Endothelial cell of umbilical vein (primary cell): ENCODE results near the gene AGAP2. TPM values are rescaled to one million over a fixed set of nuclear protein-coding genes. Genes with fewer than 3 reads are reported as not detected.

Experiments
- BruUV-seq: library from RNA; stranded (reverse); fragments of 400-500 nt; replicated peaks from 2 replicates; lab custom pipeline; 2021; lab: Mats Ljungman, UMichigan
- CTCF ChIA-PET: fragments of 300-600, 350-600 bp; sonication (Branson Sonifier 250); formaldehyde crosslinking; loops from one replicate; lab custom pipeline; 2021; ENCODE audit warnings: antibody characterized with exemption, inconsistent platforms; lab: Charles Lee
- POLR2A ChIA-PET: fragments of 300-600, 350-600 bp; sonication (Branson Sonifier 250); formaldehyde crosslinking; loops from one replicate; lab custom pipeline; 2021; ENCODE audit warnings: antibody characterized with exemption, inconsistent platforms; lab: Charles Lee
- DNase-seq: peaks from one replicate; pipeline ENCODE4 v3.0.0-alpha.2; 2011; ENCODE audit warnings: low read depth, low spot score
- FAIRE-seq: peaks from 2 replicates; lab custom pipeline; 2011; peaks lifted over from hg19 to GRCh38; lab: Jason Lieb, UNC
- H2AFZ ChIP-seq: 2 replicates; pipeline ENCODE4 v1.6.0; 2012; ENCODE audit warnings: low read depth, low read length, control low read depth, inconsistent platforms
- H3K27ac ChIP-seq: 2 replicates; pipeline ENCODE4 v1.5.1; 2011; ENCODE audit warnings: low read depth, mild to moderate bottlenecking, control low read depth, low read length, moderate library complexity; ENCODE audit not compliant: insufficient read depth
- H3K27me3 ChIP-seq, 2 experiments: 2 replicates each; pipeline versions ENCODE4 v1.6.0 to v1.6.1; 2011; ENCODE audit warnings: low read length in 2 of 2, mixed read lengths in 1 of 2; ENCODE audit not compliant: control insufficient read depth in 2 of 2, insufficient read depth in 2 of 2
- H3K36me3 ChIP-seq, 2 experiments: 2 replicates in 1 of 2; 3 replicates in 1 of 2; pipeline ENCODE4 v1.5.1; 2011; ENCODE audit warnings: low read length in 2 of 2, mild to moderate bottlenecking in 1 of 2, moderate library complexity in 1 of 2; ENCODE audit not compliant: control insufficient read depth in 2 of 2, insufficient read depth in 2 of 2; ENCODE audit errors: extremely low read depth in 1 of 2
- H3K4me1 ChIP-seq: 3 replicates; pipeline ENCODE4 v1.5.1; 2011; ENCODE audit warnings: mild to moderate bottlenecking, low read length; ENCODE audit not compliant: control insufficient read depth, insufficient read depth; ENCODE audit errors: extremely low read depth
- H3K4me2 ChIP-seq: 2 replicates; pipeline ENCODE4 v1.6.1; 2011; ENCODE audit warnings: low read length, control low read depth, mixed read lengths; ENCODE audit not compliant: insufficient read depth
- H3K4me3 ChIP-seq, 3 experiments: fragments of 200-600 bp in 1 of 3; sonication (generic), shearing (Covaris generic) in 1 of 3; replicated peaks in 1 of 3; 2 replicates each; pipeline ENCODE4 v1.5.1; 2011 to 2016; ENCODE audit warnings: control low read depth in 3 of 3, low read length in 3 of 3, mild to moderate bottlenecking in 2 of 3, inconsistent platforms in 1 of 3, low read depth in 1 of 3, moderate library complexity in 1 of 3; ENCODE audit not compliant: insufficient read depth in 1 of 3
- H3K79me2 ChIP-seq: 2 replicates; pipeline ENCODE4 v1.6.0; 2012; ENCODE audit warnings: low read length, inconsistent platforms; ENCODE audit not compliant: control insufficient read depth, insufficient read depth
- H3K9ac ChIP-seq: replicated peaks from 2 replicates; pipeline ENCODE3; 2011; ENCODE audit warnings: low read length, control low read depth; ENCODE audit not compliant: insufficient read depth; ENCODE audit errors: extremely low read depth
- H3K9me1 ChIP-seq: replicated peaks from 3 replicates; pipeline ENCODE4 v1.6.0; 2011; ENCODE audit warnings: mild to moderate bottlenecking, low read length; ENCODE audit not compliant: control insufficient read depth, insufficient read depth; ENCODE audit errors: extremely low read depth
- H3K9me3 ChIP-seq: replicated peaks from 2 replicates; pipeline ENCODE4 v1.5.1; 2012; ENCODE audit warnings: low read length, inconsistent platforms; ENCODE audit not compliant: control insufficient read depth, insufficient read depth
- H4K20me1 ChIP-seq: replicated peaks from 2 replicates; pipeline ENCODE3; 2011; ENCODE audit warnings: mild to moderate bottlenecking, low read length; ENCODE audit not compliant: control insufficient read depth, insufficient read depth; ENCODE audit errors: extremely low read depth
- MYC ChIP-seq: IDR thresholded peaks from one replicate; pipeline ENCODE4 v1.6.1; 2011; ENCODE audit warnings: mild to moderate bottlenecking, low read depth, low read length
- dilution Hi-C: fragments of 300-500 bp; cut with MboI; formaldehyde crosslinking; loops from one replicate; pipeline ENCODE4 v1.15.0; 2019; ENCODE audit warnings: low sequenced_read_pairs; ENCODE audit not compliant: extremely low pct_ligation_motif_present
- intact Hi-C: fragments of 100-400 bp; cut with micrococcal nuclease; formaldehyde crosslinking; loops from one replicate; pipeline ENCODE4 v1.10.0; 2022
- microRNA-seq: library from miRNA; unstranded; fragments of <30 nt; microRNA quantifications from one replicate; pipeline ENCODE4 v1.2.0, GENCODE V29; 2021; ENCODE audit warnings: borderline number of aligned reads, borderline replicate concordance
- polyA plus RNA-seq, 4 experiments: library from polyadenylated mRNA; depleted of rRNA in 3 of 4; stranded (reverse) in 3 of 4; unstranded in 1 of 4; fragments of >200 nt; gene quantifications; 2 replicates each; pipeline versions ENCODE4 v1.2.1 to v1.2.3, GENCODE V29; 2011 to 2012; ENCODE audit warnings: missing spikeins in 1 of 4
- total RNA-seq: library from RNA; stranded (reverse); gene quantifications from 2 replicates; pipeline ENCODE4 v1.2.3, GENCODE V29; 2021
- TF ChIP-seq, protein P1 (sequence below), 2 donors: IDR thresholded peaks; 1 replicate in 1 of 2; 2 replicates in 1 of 2; pipeline ENCODE4 v1.5.1; 2011; ENCODE audit warnings: low read length in 2 of 2, mild to moderate bottlenecking in 2 of 2, moderate library complexity in 2 of 2, control low read depth in 1 of 2, inconsistent platforms in 1 of 2, low read depth in 1 of 2; ENCODE audit not compliant: insufficient read depth in 1 of 2; ENCODE audit errors: extremely low read depth in 1 of 2
- TF ChIP-seq, protein P2 (sequence below): IDR thresholded peaks from 2 replicates; pipeline ENCODE4 v1.6.1; 2011; ENCODE audit not compliant: insufficient read depth, insufficient read length

Gene AGAP2
- total and polyA plus RNA-seq, 2 donors (not counting 3 experiments of a cell fraction or from before 2014, with no cell fraction given): 0.04 to 0.24 TPM

GRCh38 chr12:57674691-57675090, 63.9 kb downstream of the AGAP2 start:
- no peak overlapping the region for H3K4me2 ChIP-seq
- H2AFZ ChIP-seq: no peak overlapping the region
- no peak overlapping the region for H3K4me3 ChIP-seq
- no peak for DNase-seq
- H3K9me1 ChIP-seq: no peaks in the 10 kb centered on the region
- no peaks in the 10 kb centered on the region for H3K4me1 ChIP-seq
- no peak for TF ChIP-seq MYC
- TF ChIP-seq, protein P1, sequence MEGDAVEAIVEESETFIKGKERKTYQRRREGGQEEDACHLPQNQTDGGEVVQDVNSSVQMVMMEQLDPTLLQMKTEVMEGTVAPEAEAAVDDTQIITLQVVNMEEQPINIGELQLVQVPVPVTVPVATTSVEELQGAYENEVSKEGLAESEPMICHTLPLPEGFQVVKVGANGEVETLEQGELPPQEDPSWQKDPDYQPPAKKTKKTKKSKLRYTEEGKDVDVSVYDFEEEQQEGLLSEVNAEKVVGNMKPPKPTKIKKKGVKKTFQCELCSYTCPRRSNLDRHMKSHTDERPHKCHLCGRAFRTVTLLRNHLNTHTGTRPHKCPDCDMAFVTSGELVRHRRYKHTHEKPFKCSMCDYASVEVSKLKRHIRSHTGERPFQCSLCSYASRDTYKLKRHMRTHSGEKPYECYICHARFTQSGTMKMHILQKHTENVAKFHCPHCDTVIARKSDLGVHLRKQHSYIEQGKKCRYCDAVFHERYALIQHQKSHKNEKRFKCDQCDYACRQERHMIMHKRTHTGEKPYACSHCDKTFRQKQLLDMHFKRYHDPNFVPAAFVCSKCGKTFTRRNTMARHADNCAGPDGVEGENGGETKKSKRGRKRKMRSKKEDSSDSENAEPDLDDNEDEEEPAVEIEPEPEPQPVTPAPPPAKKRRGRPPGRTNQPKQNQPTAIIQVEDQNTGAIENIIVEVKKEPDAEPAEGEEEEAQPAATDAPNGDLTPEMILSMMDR (IDR thresholded peaks at IDR 0.05; ENCODE audit: extremely low read depth in 1 of 2, insufficient read depth in 1 of 2, low read depth in 1 of 2, low read length in 2 of 2): no peak
- TF ChIP-seq, protein P2, sequence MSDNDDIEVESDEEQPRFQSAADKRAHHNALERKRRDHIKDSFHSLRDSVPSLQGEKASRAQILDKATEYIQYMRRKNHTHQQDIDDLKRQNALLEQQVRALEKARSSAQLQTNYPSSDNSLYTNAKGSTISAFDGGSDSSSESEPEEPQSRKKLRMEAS: no peak
- no peak for FAIRE-seq
- H3K27ac ChIP-seq: no peak overlapping the region
- dilution Hi-C loops (no loop called here), intact Hi-C loops (no loop called here)
- ChIA-PET CTCF (interaction anchor here (1.4 kb wide), 1 partner anchor 91 kb away, joined by 3 read pairs; no protein-coding TSS in a partner anchor), POLR2A (no interaction called here)
- no peaks in the 10 kb centered on the region for H3K79me2 ChIP-seq
- peaks cover under 1 to 2% of the 10 kb centered on the region in 2 experiments for H3K27me3 ChIP-seq
- H3K9me3 ChIP-seq: no peaks in the 10 kb centered on the region
- BruUV-seq: no TSS peak
- H3K36me3 ChIP-seq: no peaks in the 10 kb centered on the region
- no peaks in the 10 kb centered on the region for H4K20me1 ChIP-seq
- H3K9ac ChIP-seq: no peak overlapping the region

Small RNA genes lying within 50 kb of the gene (microRNA-seq; reads per million reads assigned to microRNA genes)
- gene MIR6759: not detected

Other genes with a start within 250 kb of the AGAP2 start
- 9.8 and 13.7 TPM in 2 replicates for gene DDIT3, start 218.2 kb downstream of the AGAP2 start, total RNA-seq
- 15.4 and 22.0 TPM in 2 replicates for gene DDIT3, start 218.2 kb downstream of the AGAP2 start, polyA plus RNA-seq
- gene MBD6, start 215.9 kb downstream of the AGAP2 start, total RNA-seq: 85.6 and 95.2 TPM in 2 replicates
- 8.5 and 10.6 TPM in 2 replicates for gene MBD6, start 215.9 kb downstream of the AGAP2 start, polyA plus RNA-seq
- 157 and 161 TPM in 2 replicates for gene DCTN2, start 191.6 kb downstream of the AGAP2 start, total RNA-seq
- gene DCTN2, start 191.6 kb downstream of the AGAP2 start, polyA plus RNA-seq: 146 and 234 TPM in 2 replicates
- 0.12 and 0.35 TPM in 2 replicates for gene KIF5A, start 188.7 kb downstream of the AGAP2 start, total RNA-seq
- gene KIF5A, start 188.7 kb downstream of the AGAP2 start, polyA plus RNA-seq: 0.05 and 0.07 TPM in 2 replicates
- gene PIP4K2C, start 147.6 kb downstream of the AGAP2 start, total RNA-seq: 9.1 and 11.5 TPM in 2 replicates
- 10.5 and 11.3 TPM in 2 replicates for gene PIP4K2C, start 147.6 kb downstream of the AGAP2 start, polyA plus RNA-seq
- 25.9 and 34.5 TPM in 2 replicates for gene DTX3, start 133.9 kb downstream of the AGAP2 start, total RNA-seq
- gene DTX3, start 133.9 kb downstream of the AGAP2 start, polyA plus RNA-seq: 51.4 and 65.0 TPM in 2 replicates
- 4.7 and 7.4 TPM in 2 replicates for gene ARHGEF25, start 127.3 kb downstream of the AGAP2 start, total RNA-seq
- gene ARHGEF25, start 127.3 kb downstream of the AGAP2 start, polyA plus RNA-seq: 3.5 and 4.7 TPM in 2 replicates
- 0.25 and 0.35 TPM in 2 replicates for gene B4GALNT1, start 105.5 kb downstream of the AGAP2 start, total RNA-seq
- 0.24 and 0.33 TPM in 2 replicates for gene B4GALNT1, start 105.5 kb downstream of the AGAP2 start, polyA plus RNA-seq
- 188 and 212 TPM in 2 replicates for gene OS9, start 44.6 kb downstream of the AGAP2 start, total RNA-seq
- 374 and 561 TPM in 2 replicates for gene OS9, start 44.6 kb downstream of the AGAP2 start, polyA plus RNA-seq
- 14.6 and 15.0 TPM in 2 replicates for gene TSPAN31, start 6.3 kb upstream of the AGAP2 start, total RNA-seq
- gene TSPAN31, start 6.3 kb upstream of the AGAP2 start, polyA plus RNA-seq: 33.3 and 43.9 TPM in 2 replicates
- gene CDK4, start 13.6 kb upstream of the AGAP2 start, total RNA-seq: 156 and 171 TPM in 2 replicates
- 300 and 332 TPM in 2 replicates for gene CDK4, start 13.6 kb upstream of the AGAP2 start, polyA plus RNA-seq
- 3.0 and 4.6 TPM in 2 replicates for gene MARCHF9, start 16.4 kb upstream of the AGAP2 start, total RNA-seq
- 4.8 and 5.8 TPM in 2 replicates for gene MARCHF9, start 16.4 kb upstream of the AGAP2 start, polyA plus RNA-seq
- gene CYP27B1, start 28.3 kb upstream of the AGAP2 start, total RNA-seq: 2.4 and 2.7 TPM in 2 replicates
- gene CYP27B1, start 28.3 kb upstream of the AGAP2 start, polyA plus RNA-seq: 0.62 TPM in 2 replicates
- 24.3 and 24.8 TPM in 2 replicates for gene METTL1, start 33.4 kb upstream of the AGAP2 start, total RNA-seq
- 23.6 and 25.0 TPM in 2 replicates for gene METTL1, start 33.4 kb upstream of the AGAP2 start, polyA plus RNA-seq
- gene EEF1AKMT3, start 33.9 kb upstream of the AGAP2 start, total RNA-seq: 6.6 and 8.8 TPM in 2 replicates
- gene EEF1AKMT3, start 33.9 kb upstream of the AGAP2 start, polyA plus RNA-seq: 7.3 and 7.9 TPM in 2 replicates
- 39.3 and 41.8 TPM in 2 replicates for gene TSFM, start 44.0 kb upstream of the AGAP2 start, total RNA-seq
- gene TSFM, start 44.0 kb upstream of the AGAP2 start, polyA plus RNA-seq: 13.2 and 16.5 TPM in 2 replicates
- 2.2 and 3.0 TPM in 2 replicates for gene AVIL, start 80.0 kb upstream of the AGAP2 start, total RNA-seq
- 1.0 and 1.1 TPM in 2 replicates for gene AVIL, start 80.0 kb upstream of the AGAP2 start, polyA plus RNA-seq
- 128 and 142 TPM in 2 replicates for gene CTDSP2, start 108.0 kb upstream of the AGAP2 start, total RNA-seq
- 120 and 146 TPM in 2 replicates for gene CTDSP2, start 108.0 kb upstream of the AGAP2 start, polyA plus RNA-seq
- 5.9 and 7.2 TPM in 2 replicates for gene ATP23, start 202.8 kb upstream of the AGAP2 start, total RNA-seq
- gene ATP23, start 202.8 kb upstream of the AGAP2 start, polyA plus RNA-seq: 9.0 and 14.5 TPM in 2 replicates